Fibroblast of lung (primary cell): ENCODE measurements around the gene MGAT5. TPM values are rescaled to one million over a fixed set of nuclear protein-coding genes. Genes with fewer than 3 reads are reported as not detected.

ENCODE experiments used
- DNase-seq, 2 donors: peaks; one replicate each; pipeline versions ENCODE4 v3.0.0 to v3.0.0-alpha.2; 2010; ENCODE audit warnings: low read depth in 2 of 2
- H2AFZ ChIP-seq: 2 replicates; pipeline ENCODE4 v1.5.1; 2012; ENCODE audit warnings: low read length, control low read depth, inconsistent platforms
- H3K27ac ChIP-seq: 2 replicates; pipeline ENCODE4 v1.5.1; 2011; ENCODE audit warnings: low read length, control low read depth; ENCODE audit not compliant: insufficient read depth
- H3K27me3 ChIP-seq: 2 replicates; pipeline ENCODE4 v1.5.1; 2011; ENCODE audit warnings: mild to moderate bottlenecking, low read length; ENCODE audit not compliant: control insufficient read depth, insufficient read depth
- H3K36me3 ChIP-seq: 2 replicates; pipeline ENCODE4 v1.5.1; 2011; ENCODE audit warnings: low read length; ENCODE audit not compliant: control insufficient read depth, insufficient read depth
- H3K4me1 ChIP-seq: 2 replicates; pipeline ENCODE4 v1.5.1; 2011; ENCODE audit warnings: low read length; ENCODE audit not compliant: control insufficient read depth, insufficient read depth; ENCODE audit errors: extremely low read depth
- H3K4me2 ChIP-seq: 2 replicates; pipeline ENCODE4 v1.5.1; 2011; ENCODE audit warnings: low read length, control low read depth; ENCODE audit not compliant: insufficient read depth; ENCODE audit errors: extremely low read depth
- H3K4me3 ChIP-seq, 4 experiments: fragments of 200-600 bp in 1 of 4; sonication (generic) in 1 of 4; replicated peaks in 1 of 4; 2 replicates each; pipeline ENCODE4 v1.5.1; 2011 to 2016; ENCODE audit warnings: low read length in 4 of 4, low read depth in 3 of 4, mild to moderate bottlenecking in 3 of 4, control low read depth in 2 of 4, inconsistent platforms in 1 of 4, mixed read lengths in 1 of 4; ENCODE audit not compliant: insufficient read depth in 1 of 4; ENCODE audit errors: control extremely low read depth in 1 of 4
- H3K79me2 ChIP-seq: 2 replicates; pipeline ENCODE4 v1.5.1; 2012; ENCODE audit warnings: mild to moderate bottlenecking, low read length, inconsistent platforms; ENCODE audit not compliant: control insufficient read depth, insufficient read depth
- H3K9ac ChIP-seq: 2 replicates; pipeline ENCODE4 v1.5.1; 2011; ENCODE audit warnings: mild to moderate bottlenecking, low read length, control low read depth; ENCODE audit not compliant: insufficient read depth
- H3K9me3 ChIP-seq: 2 replicates; pipeline ENCODE4 v1.5.1; 2012; ENCODE audit warnings: low read depth, low read length; ENCODE audit not compliant: control insufficient read depth, insufficient read depth
- H4K20me1 ChIP-seq: 2 replicates; pipeline ENCODE4 v1.5.1; 2011; ENCODE audit warnings: low read length; ENCODE audit not compliant: control insufficient read depth, insufficient read depth; ENCODE audit errors: extremely low read depth
- EZH2 ChIP-seq: IDR thresholded peaks from 2 replicates; pipeline ENCODE4 v1.5.1; 2012; ENCODE audit warnings: low read length, control low read depth, mild to moderate bottlenecking; ENCODE audit errors: missing control alignments
- polyA plus RNA-seq, 2 donors: library from polyadenylated mRNA; depleted of rRNA in 1 of 2; stranded (reverse) in 1 of 2; unstranded in 1 of 2; fragments of >200 nt; gene quantifications; 2 replicates each; pipeline ENCODE4 v1.2.1, GENCODE V29; 2011 to 2012; ENCODE audit warnings: missing spikeins in 1 of 2
- total RNA-seq: library from RNA; depleted of rRNA; stranded (reverse); fragments of >200 nt; gene quantifications from 2 replicates; pipeline ENCODE4 v1.2.1, GENCODE V29; 2014
- TF ChIP-seq, protein P1 (sequence below), 2 donors: IDR thresholded peaks in 1 of 2; conservative IDR thresholded peaks in 1 of 2; 1 replicate in 1 of 2; 2 replicates in 1 of 2; pipeline ENCODE4 v1.5.1; 2011 to 2012; ENCODE audit warnings: low read length in 2 of 2, control low read depth in 1 of 2, inconsistent platforms in 1 of 2, low read depth in 1 of 2, mild to moderate bottlenecking in 1 of 2

The MGAT5 gene
- total and polyA plus RNA-seq, 2 donors (not counting 1 experiment from before 2014, with no cell fraction given) = 270 to 301 TPM

GRCh38 chr2:134308474-134309385 lies 54.9 kb downstream of the MGAT5 start:
- Histone ChIP-seq H3K4me1 (peaks cover 3% of the 10 kb centered on the region), H3K9me3 (no peaks in the 10 kb centered on the region), H3K27me3 (no peaks in the 10 kb centered on the region), H3K4me3 (no peak overlapping the region), H3K9ac (no peak overlapping the region), H4K20me1 (no peaks in the 10 kb centered on the region), H3K27ac (no peak overlapping the region), H2AFZ (no peak overlapping the region), H3K79me2 (peaks cover 1% of the 10 kb centered on the region), H3K4me2 (no peak overlapping the region), H3K36me3 (no peaks in the 10 kb centered on the region)
- DNase-seq = no peak
- no peak for TF ChIP-seq EZH2
- TF ChIP-seq, protein P1, sequence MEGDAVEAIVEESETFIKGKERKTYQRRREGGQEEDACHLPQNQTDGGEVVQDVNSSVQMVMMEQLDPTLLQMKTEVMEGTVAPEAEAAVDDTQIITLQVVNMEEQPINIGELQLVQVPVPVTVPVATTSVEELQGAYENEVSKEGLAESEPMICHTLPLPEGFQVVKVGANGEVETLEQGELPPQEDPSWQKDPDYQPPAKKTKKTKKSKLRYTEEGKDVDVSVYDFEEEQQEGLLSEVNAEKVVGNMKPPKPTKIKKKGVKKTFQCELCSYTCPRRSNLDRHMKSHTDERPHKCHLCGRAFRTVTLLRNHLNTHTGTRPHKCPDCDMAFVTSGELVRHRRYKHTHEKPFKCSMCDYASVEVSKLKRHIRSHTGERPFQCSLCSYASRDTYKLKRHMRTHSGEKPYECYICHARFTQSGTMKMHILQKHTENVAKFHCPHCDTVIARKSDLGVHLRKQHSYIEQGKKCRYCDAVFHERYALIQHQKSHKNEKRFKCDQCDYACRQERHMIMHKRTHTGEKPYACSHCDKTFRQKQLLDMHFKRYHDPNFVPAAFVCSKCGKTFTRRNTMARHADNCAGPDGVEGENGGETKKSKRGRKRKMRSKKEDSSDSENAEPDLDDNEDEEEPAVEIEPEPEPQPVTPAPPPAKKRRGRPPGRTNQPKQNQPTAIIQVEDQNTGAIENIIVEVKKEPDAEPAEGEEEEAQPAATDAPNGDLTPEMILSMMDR (conservative IDR thresholded peaks at IDR 0.05 in 1 of 2, IDR thresholded peaks at IDR 0.05 in 1 of 2; ENCODE audit: low read depth in 1 of 2, low read length in 2 of 2) = no peak

DNA sequence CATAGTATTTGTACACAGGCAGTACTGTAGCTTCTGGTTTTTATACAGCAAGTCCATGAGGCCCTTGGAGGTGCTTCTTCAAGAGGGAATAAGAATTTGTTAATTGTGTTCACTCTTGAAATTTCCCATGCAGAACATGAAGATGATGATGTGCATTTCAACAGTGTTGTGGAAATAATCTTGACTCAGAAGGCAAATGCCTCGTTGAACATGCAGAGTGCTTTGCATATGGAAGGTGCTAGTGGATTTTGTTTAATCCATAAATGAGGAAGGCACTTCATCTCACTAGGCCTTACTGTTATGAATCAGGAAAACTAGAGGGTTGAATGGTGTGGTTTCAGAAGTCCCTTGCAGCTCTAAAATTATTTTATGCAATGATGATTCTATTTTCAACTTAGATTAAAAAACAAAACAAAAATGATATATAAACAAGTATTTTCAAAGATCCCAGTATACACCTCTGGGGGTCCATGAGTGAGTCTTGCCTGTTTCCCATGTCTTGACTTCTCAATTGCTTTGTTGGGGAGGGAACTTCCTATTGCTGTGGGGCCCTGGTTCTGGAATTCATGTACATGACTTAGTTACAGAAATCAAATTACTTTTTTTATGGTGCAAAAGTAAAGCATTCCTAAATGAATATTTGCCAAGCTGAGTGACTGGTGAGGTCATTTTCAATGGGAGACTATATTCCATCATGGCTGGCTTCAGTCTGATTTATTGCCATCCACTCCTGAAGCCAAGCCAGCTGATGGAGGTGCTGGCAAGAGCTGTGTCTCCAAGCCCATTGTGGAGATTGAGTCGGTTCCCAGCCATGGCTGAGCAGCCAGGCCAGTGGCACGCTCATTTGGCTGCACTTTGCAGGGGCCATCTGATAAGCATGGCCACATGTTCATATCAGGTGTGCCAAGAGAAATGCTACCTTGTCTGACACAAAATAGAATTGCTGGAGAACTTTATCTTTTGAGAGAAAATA lies 56.5 kb downstream of the MGAT5 start:
- Histone ChIP-seq H3K9ac (no peak overlapping the region), H3K27me3 (no peaks in the 10 kb centered on the region), H3K4me3 (no peak overlapping the region), H2AFZ (no peak overlapping the region), H3K79me2 (peaks cover 1% of the 10 kb centered on the region), H3K4me2 (no peak overlapping the region), H4K20me1 (no peaks in the 10 kb centered on the region), H3K4me1 (peaks cover 3% of the 10 kb centered on the region), H3K36me3 (no peaks in the 10 kb centered on the region), H3K9me3 (no peaks in the 10 kb centered on the region), H3K27ac (no peak overlapping the region)
- DNase-seq = peak in 1 of 2 donors; percentile 53
- no peak for TF ChIP-seq EZH2
- TF ChIP-seq, protein P1 (conservative IDR thresholded peaks at IDR 0.05 in 1 of 2, IDR thresholded peaks at IDR 0.05 in 1 of 2; ENCODE audit: low read depth in 1 of 2, low read length in 2 of 2) = no peak

GRCh38 chr2:134312482-134312881 lies 58.6 kb downstream of the MGAT5 start:
- Histone ChIP-seq H4K20me1 (no peaks in the 10 kb centered on the region), H2AFZ (no peak overlapping the region), H3K27me3 (no peaks in the 10 kb centered on the region), H3K4me3 (no peak overlapping the region), H3K9me3 (no peaks in the 10 kb centered on the region), H3K79me2 (peaks cover 1% of the 10 kb centered on the region), H3K4me1 (peaks cover 3% of the 10 kb centered on the region), H3K4me2 (no peak overlapping the region), H3K9ac (no peak overlapping the region), H3K27ac (no peak overlapping the region), H3K36me3 (no peaks in the 10 kb centered on the region)
- DNase-seq = no peak
- no peak for TF ChIP-seq EZH2
- TF ChIP-seq, protein P1 (conservative IDR thresholded peaks at IDR 0.05 in 1 of 2, IDR thresholded peaks at IDR 0.05 in 1 of 2; ENCODE audit: low read depth in 1 of 2, low read length in 2 of 2) = no peak
